GM12875 (cell line): Measurements from ENCODE around the gene IL22RA1.

Source experiments
- H3K4me3 ChIP-seq: one replicate; pipeline ENCODE4 v1.5.1; 2011; ENCODE audit warnings: low read depth, low read length, control low read depth
- TF ChIP-seq, protein P1 (sequence below): IDR thresholded peaks from 2 replicates; pipeline ENCODE4 v1.5.1; 2011; ENCODE audit warnings: low read depth, mild to moderate bottlenecking, control low read depth, inconsistent platforms, low read length, moderate library complexity, borderline replicate concordance; ENCODE audit not compliant: insufficient read depth

Gene IL22RA1

DNA sequence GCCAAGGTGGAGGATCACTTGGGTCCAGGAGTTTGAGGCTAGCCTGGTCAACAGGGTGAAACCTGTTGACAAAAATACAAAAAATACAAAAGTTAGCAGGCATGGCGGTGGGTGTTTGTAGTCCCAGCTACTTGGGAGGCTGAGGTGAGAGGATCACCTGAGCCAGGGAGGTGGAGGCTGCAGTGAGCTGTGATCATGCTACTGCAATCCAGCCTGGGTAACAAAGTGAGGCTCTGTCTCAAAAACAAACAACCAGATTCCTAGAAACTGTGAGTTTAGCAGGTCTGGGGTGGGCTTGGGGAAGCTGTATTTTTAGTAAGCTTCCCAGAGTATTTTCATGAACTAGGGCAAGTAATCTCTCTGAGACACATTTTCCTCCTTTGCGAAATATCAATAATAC lies 25.8 kb downstream of the IL22RA1 start:
- TF ChIP-seq, protein P1, sequence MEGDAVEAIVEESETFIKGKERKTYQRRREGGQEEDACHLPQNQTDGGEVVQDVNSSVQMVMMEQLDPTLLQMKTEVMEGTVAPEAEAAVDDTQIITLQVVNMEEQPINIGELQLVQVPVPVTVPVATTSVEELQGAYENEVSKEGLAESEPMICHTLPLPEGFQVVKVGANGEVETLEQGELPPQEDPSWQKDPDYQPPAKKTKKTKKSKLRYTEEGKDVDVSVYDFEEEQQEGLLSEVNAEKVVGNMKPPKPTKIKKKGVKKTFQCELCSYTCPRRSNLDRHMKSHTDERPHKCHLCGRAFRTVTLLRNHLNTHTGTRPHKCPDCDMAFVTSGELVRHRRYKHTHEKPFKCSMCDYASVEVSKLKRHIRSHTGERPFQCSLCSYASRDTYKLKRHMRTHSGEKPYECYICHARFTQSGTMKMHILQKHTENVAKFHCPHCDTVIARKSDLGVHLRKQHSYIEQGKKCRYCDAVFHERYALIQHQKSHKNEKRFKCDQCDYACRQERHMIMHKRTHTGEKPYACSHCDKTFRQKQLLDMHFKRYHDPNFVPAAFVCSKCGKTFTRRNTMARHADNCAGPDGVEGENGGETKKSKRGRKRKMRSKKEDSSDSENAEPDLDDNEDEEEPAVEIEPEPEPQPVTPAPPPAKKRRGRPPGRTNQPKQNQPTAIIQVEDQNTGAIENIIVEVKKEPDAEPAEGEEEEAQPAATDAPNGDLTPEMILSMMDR = no peak

GRCh38 chr1:24114753-24115152 lies 28.2 kb downstream of the IL22RA1 start:
- no peak overlapping the region for H3K4me3 ChIP-seq
- TF ChIP-seq, protein P1 = no peak

More for the DNA sequence above, 25.8 kb downstream of the IL22RA1 start:
- H3K4me3 ChIP-seq = no peak overlapping the region

GRCh38 chr1:24113641-24114033 lies 29.3 kb downstream of the IL22RA1 start:
- TF ChIP-seq, protein P1 = no peak
- no peak overlapping the region for H3K4me3 ChIP-seq

DNA sequence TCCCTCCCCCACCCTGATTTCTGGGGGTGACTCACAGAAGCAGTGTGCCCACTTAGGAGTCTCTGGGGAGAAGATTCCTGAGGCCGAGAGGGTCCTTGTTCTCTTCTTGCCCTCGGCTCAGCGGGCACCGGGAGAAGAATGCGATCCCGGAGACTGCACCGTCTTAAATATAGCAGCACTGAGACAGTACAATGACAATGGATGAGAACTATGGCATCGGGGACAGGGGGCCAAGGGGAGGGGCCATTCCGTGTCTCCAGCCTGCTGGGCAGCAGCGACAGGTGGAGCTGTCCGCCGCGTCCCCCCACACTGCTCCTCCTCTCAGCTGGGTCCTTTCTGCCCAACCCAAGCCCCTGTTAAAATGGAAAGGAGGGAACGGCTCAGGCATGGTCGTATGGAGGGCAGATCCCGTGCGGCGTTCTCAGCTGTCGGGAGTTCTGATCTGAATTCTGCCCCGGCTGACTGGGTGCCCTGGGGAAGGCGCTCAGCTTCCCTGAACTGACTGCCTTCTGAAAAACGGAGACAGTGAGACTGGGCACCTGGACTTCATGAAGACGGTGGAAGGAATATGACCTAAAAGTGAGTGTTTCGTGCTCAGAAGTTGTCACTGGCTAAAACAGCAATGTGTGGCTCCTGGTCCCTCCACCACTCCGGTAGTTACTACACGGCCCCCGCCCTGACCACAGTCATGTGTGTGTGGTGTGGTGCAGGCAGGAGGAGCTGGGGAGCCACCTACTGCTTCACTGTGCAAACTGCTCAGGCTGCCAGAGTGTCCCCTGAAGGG lies 30.8 kb downstream of the IL22RA1 start, which contains the start of gene MYOM3:
TSS of gene MYOM3 (minus strand) at position 140 of the 784 bp plus-strand sequence. CDS start 3,499 bp downstream, outside the sequence.
- TF ChIP-seq, protein P1 = peak; percentile 65

DNA sequence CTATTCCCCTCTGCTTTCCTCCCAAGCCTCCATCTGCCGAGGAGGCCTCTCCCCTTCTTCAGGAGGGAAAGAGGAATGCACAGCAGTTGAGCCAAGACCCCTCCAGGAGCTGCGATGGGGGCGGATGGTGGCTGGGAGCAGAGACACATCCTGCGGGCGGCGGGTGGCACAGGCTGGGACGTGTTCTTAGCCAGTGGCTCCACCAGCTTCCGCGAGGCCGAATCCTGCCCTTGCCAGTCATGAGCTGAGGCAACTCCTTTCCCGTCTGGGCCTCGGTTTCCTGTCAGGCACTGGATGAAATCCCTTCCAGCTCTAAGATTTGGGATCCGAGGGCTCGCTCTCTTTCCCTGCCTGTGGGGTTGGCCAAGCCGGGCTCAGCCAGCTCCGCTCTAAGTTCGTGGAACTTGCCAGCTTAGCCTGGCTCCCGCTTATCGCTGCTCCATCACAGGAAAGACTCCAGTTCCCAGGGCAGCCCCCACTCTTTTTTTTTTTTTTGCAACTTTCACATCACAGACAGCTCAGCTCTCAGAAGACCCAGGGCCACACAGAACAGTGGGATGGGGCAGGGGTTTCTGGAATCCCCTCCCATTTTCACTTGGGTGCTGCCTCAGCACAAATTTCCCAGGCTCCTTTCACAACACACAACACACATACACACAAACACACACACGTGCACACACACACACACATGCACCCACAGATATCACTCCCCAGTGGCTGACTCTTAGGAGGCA lies 31.5 kb downstream of the IL22RA1 start:
- H3K4me3 ChIP-seq = no peak overlapping the region
- TF ChIP-seq, protein P1 = no peak

More for the DNA sequence above, 30.8 kb downstream of the IL22RA1 start, which contains the start of gene MYOM3:
- H3K4me3 ChIP-seq = no peak within 1 kb of the TSS

DNA sequence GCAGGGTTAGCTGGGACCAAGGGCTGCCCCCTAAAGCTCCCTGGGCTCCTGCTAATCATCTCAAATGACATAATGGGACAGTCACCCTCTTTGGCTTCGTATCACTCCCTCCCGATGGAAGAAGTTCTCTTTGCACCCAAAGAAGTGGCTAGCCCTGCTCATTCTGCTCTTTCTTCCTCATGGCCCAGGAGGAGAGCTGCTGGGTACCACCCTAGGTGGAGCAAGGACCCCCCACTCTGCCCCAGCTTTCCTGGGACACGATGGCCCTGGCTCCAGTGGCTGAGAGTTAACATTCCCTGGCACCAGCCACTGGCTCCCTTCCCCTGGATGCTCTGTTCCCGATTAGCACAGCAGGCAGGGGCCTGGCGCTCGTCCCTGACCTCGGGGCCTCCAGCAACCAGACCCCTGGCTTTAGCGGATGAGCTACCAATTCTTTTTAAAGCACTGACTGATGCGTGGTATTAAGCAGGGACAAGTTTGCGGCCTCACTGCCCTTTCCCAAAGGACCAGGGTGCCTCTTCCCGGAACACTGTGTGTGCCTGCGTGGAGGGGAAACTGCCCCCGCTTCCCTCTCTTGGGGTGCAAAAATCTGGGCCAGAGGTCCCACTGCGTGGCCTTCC lies 32.2 kb downstream of the IL22RA1 start:
- TF ChIP-seq, protein P1 = no peak
- no peak overlapping the region for H3K4me3 ChIP-seq
